ENCODE results near the gene RIPK4.
A peak's percentile ranks its signal among the peaks of the same experiment; 100 is the strongest.

RIPK4 gene

DNA sequence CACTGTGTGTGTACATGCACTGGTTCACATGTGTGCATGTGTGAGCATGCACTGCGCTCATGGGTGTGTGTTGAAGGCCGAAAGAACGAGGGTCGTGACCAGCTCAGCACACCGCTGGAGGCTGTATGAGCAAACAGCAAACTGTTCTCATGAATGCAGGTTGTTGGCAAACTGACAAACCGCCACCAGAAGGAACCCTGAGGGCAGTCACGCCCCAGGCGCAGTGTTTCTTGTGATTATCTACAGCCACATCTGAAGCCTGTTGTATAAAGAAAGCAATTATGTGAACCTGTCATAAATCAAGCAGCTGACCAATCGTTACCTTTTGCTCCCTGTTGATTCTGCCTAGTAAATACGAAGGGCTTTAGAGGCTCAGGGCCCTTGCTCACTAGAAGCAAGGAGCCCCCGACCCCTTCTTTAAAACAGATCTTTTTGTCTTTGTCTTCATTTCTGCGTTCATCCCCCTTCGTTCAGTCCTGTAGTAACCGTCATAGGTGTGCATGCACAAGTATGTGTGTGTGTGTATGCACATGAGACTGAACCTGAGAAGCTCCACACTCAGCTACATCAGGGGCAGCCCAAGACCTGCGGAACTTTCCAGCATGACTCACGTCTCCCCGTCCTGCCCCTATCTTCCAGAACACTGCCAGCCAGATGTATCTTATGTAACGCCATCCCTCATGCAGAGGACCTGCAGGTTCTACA, 16.8 kb upstream of the RIPK4 start:
- TF ChIP-seq, protein P1, sequence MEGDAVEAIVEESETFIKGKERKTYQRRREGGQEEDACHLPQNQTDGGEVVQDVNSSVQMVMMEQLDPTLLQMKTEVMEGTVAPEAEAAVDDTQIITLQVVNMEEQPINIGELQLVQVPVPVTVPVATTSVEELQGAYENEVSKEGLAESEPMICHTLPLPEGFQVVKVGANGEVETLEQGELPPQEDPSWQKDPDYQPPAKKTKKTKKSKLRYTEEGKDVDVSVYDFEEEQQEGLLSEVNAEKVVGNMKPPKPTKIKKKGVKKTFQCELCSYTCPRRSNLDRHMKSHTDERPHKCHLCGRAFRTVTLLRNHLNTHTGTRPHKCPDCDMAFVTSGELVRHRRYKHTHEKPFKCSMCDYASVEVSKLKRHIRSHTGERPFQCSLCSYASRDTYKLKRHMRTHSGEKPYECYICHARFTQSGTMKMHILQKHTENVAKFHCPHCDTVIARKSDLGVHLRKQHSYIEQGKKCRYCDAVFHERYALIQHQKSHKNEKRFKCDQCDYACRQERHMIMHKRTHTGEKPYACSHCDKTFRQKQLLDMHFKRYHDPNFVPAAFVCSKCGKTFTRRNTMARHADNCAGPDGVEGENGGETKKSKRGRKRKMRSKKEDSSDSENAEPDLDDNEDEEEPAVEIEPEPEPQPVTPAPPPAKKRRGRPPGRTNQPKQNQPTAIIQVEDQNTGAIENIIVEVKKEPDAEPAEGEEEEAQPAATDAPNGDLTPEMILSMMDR (IDR thresholded peaks at IDR 0.05; ENCODE audit: control insufficient read depth, extremely low read depth, insufficient read depth) = no peak
- DNase-seq (ENCODE audit: low read depth) = peak; percentile 90
- no peak overlapping the region for H3K4me3 ChIP-seq (ENCODE audit: low read depth, low read length)

DNA sequence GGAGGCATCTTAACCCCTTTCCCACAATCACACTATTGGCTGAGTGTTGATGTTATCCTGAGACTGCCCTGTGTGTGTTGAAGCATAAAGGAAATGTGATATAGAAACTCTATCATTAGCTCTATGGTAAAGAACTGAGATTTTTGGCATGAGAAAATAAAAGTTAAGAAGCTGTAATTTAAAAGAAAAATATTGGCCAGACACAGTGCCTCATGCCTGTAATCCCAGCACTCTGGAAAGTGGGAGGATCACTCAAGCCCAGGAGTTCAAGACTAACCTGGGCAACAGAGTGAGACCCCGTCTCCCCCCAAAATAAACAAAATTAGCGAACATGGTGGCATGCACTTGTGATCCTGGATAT, 14.2 kb upstream of the RIPK4 start:
- H3K4me3 ChIP-seq (ENCODE audit: low read depth, low read length) = no peak overlapping the region
- DNase-seq (ENCODE audit: low read depth) = no peak
- TF ChIP-seq, protein P1 (IDR thresholded peaks at IDR 0.05; ENCODE audit: control insufficient read depth, extremely low read depth, insufficient read depth) = no peak

DNA sequence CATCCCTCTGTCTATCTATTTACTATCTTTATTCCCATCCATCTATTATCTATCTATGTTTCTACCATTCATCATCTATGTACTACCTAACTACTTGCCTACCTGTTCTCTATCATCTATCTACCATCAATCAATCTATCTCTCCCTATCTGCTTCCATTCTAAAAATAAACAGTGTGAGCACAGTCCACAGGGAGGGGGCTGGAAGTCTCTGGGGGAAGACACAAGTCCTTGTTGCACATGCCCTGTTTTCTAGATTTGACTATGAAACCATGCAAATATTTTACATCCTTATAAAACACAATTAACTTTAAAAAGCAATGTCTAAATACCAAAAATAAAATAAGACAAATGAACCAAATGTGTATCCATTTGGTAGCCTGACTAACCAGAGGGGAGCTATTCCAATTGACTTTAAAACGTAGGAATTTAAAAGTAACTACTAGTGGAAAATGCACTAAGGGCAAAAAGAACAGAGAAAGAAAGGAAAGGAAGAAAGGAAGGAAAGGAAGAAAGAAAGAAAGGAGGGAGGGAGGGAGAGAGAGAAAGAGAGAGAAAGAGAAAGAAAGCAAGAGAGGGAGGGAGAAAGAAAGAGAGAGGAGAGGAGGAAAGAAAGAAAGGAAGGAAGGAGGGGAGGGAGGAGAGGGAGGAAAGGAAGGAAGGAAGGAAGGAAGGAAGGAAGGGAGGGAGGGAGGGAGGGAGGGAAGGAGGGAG, 13.6 kb upstream of the RIPK4 start:
- TF ChIP-seq, protein P1 (IDR thresholded peaks at IDR 0.05; ENCODE audit: control insufficient read depth, extremely low read depth, insufficient read depth) = no peak
- no peak overlapping the region for H3K4me3 ChIP-seq (ENCODE audit: low read depth, low read length)
- no peak for DNase-seq (ENCODE audit: low read depth)

DNA sequence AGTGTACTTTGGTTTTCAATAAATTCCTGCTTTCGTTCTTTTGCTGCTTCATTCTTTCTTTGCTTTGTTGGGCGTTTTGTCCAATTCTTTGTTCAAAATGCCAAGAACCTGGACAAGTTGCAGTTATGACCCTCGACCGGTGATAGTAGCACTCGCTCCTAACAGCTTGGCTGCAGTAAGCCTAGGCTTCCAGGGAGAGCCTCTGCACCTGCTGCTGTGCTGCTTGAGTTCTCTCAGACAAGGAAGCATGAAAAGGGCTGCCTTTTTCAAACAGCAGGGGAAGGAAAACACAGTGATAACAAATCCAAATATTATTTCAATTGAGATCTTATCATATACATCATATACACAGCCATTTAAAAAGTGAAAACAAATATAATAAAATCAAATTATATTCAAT, 12.8 kb upstream of the RIPK4 start:
- TF ChIP-seq, protein P1 (IDR thresholded peaks at IDR 0.05; ENCODE audit: control insufficient read depth, extremely low read depth, insufficient read depth) = no peak
- peak; percentile 75 for DNase-seq (ENCODE audit: low read depth)
- no peak overlapping the region for H3K4me3 ChIP-seq (ENCODE audit: low read depth, low read length)

DNA sequence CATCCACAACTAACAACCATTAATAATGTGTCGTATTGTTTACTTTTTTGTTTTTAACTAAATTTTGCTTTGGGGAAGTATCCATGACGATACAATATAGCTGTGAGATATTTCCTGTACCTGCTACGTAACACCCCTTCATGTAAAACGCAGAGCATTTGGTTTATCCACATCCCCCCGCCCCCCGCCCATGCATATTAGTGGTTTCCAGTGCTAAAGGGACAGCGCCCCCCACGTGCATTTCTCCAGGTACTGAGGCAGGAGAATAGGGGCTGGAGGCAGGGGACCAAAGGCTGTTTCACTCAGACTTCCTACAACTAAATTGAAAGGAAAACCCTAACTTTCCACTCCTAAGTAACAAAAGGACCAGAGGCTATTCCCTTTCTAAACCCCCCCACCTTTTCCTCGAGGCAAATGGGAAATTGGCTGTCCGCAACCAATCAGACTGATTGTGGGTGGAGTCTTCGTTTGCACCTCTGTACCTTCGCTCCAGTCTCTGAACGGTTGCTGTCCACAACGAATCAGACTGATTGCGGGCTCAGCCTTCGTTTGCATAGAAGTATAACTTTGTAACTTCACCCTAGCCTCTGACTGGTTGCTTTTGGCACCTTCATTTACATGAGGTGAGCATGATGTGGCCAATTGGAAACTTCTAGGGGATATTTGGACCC, 12.2 kb upstream of the RIPK4 start:
- DNase-seq (ENCODE audit: low read depth) = peak; percentile 25

DNA sequence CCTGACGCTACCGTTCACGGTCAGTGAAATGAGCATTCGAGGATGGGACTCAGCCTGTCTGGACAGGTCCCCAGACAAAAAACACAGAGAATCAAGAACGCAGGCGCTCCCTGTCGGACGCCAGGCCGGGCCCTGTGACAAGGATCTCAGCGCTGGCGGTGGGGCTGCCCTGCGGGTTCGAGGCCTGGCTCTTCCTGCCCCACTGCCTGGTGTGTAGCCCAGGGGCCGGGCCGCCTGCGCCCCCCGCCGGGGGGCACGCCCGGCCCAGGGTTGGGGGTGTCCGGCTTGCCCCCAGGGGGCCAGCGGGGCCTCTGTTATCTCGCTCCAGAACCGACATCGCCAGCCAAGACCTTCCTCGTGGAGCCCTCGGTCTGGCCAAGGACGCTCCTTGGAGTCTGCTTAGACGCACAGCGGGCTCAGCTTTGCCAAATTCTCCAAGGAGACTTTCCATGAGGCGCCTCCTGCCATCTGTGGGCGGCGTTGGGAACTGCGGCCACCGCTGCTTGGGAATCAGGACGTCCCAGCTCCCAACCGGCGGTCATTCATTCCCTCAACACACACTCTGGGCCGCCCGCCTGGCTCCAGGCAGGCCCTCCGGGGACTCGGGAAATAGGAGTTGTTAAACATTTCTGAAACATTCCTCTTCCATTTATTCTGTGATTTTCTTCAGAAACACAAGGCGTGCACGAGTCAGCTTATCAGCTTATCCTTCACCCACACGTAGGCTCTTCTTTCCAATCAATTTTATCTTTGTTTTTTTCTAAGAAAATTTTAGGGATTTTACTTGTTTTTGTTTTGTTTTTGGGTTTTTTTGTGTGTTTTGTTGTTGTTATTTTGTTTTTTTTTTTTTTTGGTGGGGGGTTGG, 11.3 kb upstream of the RIPK4 start:
- no peak overlapping the region for H3K4me3 ChIP-seq (ENCODE audit: low read depth, low read length)
- TF ChIP-seq, protein P1 (IDR thresholded peaks at IDR 0.05; ENCODE audit: control insufficient read depth, extremely low read depth, insufficient read depth) = peak; percentile 93
- peak; percentile 83 for DNase-seq (ENCODE audit: low read depth)

More for the DNA sequence above, 12.2 kb upstream of the RIPK4 start:
- TF ChIP-seq, protein P1 (IDR thresholded peaks at IDR 0.05; ENCODE audit: control insufficient read depth, extremely low read depth, insufficient read depth) = no peak
- no peak overlapping the region for H3K4me3 ChIP-seq (ENCODE audit: low read depth, low read length)
